ENCODE measurements around the gene EPHA10. TPM values are rescaled to one million over a fixed set of nuclear protein-coding genes. Genes with fewer than 3 reads are reported as not detected.

Gene EPHA10
- total RNA-seq, 1 donor from 2014 or later: 0.97 TPM

- H3K27ac Mint-ChIP-seq: no peak overlapping the region
- no peaks in the 10 kb centered on the region for H3K4me1 Mint-ChIP-seq (ENCODE audit: unreplicated experiment)
- DNase-seq (ENCODE audit: extremely low spot score, unreplicated experiment): no peak
- no peak for TF ChIP-seq CTCF (conservative IDR thresholded peaks at IDR 0.05)
- H3K4me3 Mint-ChIP-seq: no peak overlapping the region
- peaks cover 64% of the 10 kb centered on the region for H3K27me3 Mint-ChIP-seq
- H3K9me3 Mint-ChIP-seq: no peaks in the 10 kb centered on the region
- no peaks in the 10 kb centered on the region for H3K36me3 Mint-ChIP-seq
Observed at GRCh38 chr1:37726751-37727585, 38.0 kb downstream of the EPHA10 start.

GRCh38 chr1:37725851-37726613, 38.9 kb downstream of the EPHA10 start:
- no peak overlapping the region for H3K4me3 Mint-ChIP-seq
- H3K27me3 Mint-ChIP-seq: peaks cover 59% of the 10 kb centered on the region
- DNase-seq (ENCODE audit: extremely low spot score, unreplicated experiment): no peak
- no peaks in the 10 kb centered on the region for H3K36me3 Mint-ChIP-seq
- H3K9me3 Mint-ChIP-seq: no peaks in the 10 kb centered on the region
- no peak for TF ChIP-seq CTCF (conservative IDR thresholded peaks at IDR 0.05)
- H3K27ac Mint-ChIP-seq: no peak overlapping the region
- H3K4me1 Mint-ChIP-seq (ENCODE audit: unreplicated experiment): no peaks in the 10 kb centered on the region

- TF ChIP-seq CTCF (conservative IDR thresholded peaks at IDR 0.05): no peak
- Mint-ChIP-seq H3K27ac (no peak overlapping the region), H3K9me3 (no peaks in the 10 kb centered on the region), H3K4me3 (no peak overlapping the region), H3K36me3 (no peaks in the 10 kb centered on the region), H3K4me1 (ENCODE audit: unreplicated experiment) (no peaks in the 10 kb centered on the region), H3K27me3 (peaks cover 47% of the 10 kb centered on the region)
- no peak for DNase-seq (ENCODE audit: extremely low spot score, unreplicated experiment)
Observed at GRCh38 chr1:37724575-37724974, 40.3 kb downstream of the EPHA10 start.

- no peak for TF ChIP-seq CTCF (conservative IDR thresholded peaks at IDR 0.05)
- H3K9me3 Mint-ChIP-seq: no peaks in the 10 kb centered on the region
- DNase-seq (ENCODE audit: extremely low spot score, unreplicated experiment): no peak
- no peaks in the 10 kb centered on the region for H3K36me3 Mint-ChIP-seq
- H3K27me3 Mint-ChIP-seq: peaks cover 38% of the 10 kb centered on the region
- no peak overlapping the region for H3K27ac Mint-ChIP-seq
- H3K4me1 Mint-ChIP-seq (ENCODE audit: unreplicated experiment): no peaks in the 10 kb centered on the region
- no peak overlapping the region for H3K4me3 Mint-ChIP-seq
Observed at GRCh38 chr1:37723390-37724078, 41.4 kb downstream of the EPHA10 start.

GRCh38 chr1:37723072-37723389, 41.9 kb downstream of the EPHA10 start:
- TF ChIP-seq CTCF (conservative IDR thresholded peaks at IDR 0.05): no peak
- H3K27me3 Mint-ChIP-seq: peaks cover 33% of the 10 kb centered on the region
- no peak for DNase-seq (ENCODE audit: extremely low spot score, unreplicated experiment)
- H3K36me3 Mint-ChIP-seq: no peaks in the 10 kb centered on the region
- H3K9me3 Mint-ChIP-seq: no peaks in the 10 kb centered on the region
- no peak overlapping the region for H3K27ac Mint-ChIP-seq
- no peaks in the 10 kb centered on the region for H3K4me1 Mint-ChIP-seq (ENCODE audit: unreplicated experiment)
- H3K4me3 Mint-ChIP-seq: no peak overlapping the region
